GM21528 (cell line): Measurements from ENCODE around the gene PIH1D1.

Experiments used
- ATAC-seq: cut with Tn5 transposase; IDR thresholded peaks from one replicate; pipeline ENCODE4 v1.9.1; 2021; ENCODE audit warnings: mild to moderate bottlenecking, moderate library complexity; ENCODE audit not compliant: unreplicated experiment, low FRiP score

The PIH1D1 gene

GRCh38 chr19:49421878-49422202, 29.8 kb downstream of the PIH1D1 start:
- ATAC-seq, result no peak

GRCh38 chr19:49421039-49421877, 30.4 kb downstream of the PIH1D1 start:
- ATAC-seq, result no peak

GRCh38 chr19:49420227-49420626, 31.4 kb downstream of the PIH1D1 start:
- no peak for ATAC-seq

GRCh38 chr19:49419173-49419572, 32.4 kb downstream of the PIH1D1 start:
- ATAC-seq, result no peak

- ATAC-seq, result no peak
Observed at GRCh38 chr19:49418511-49418910, 33.1 kb downstream of the PIH1D1 start.

GRCh38 chr19:49417088-49417487, 34.5 kb downstream of the PIH1D1 start:
- ATAC-seq, result no peak

GRCh38 chr19:49415810-49416200, 35.8 kb downstream of the PIH1D1 start:
- ATAC-seq, result no peak

GRCh38 chr19:49415102-49415809, 36.4 kb downstream of the PIH1D1 start:
- ATAC-seq, result no peak

GRCh38 chr19:49414256-49414655, 37.4 kb downstream of the PIH1D1 start:
- ATAC-seq, result no peak

GRCh38 chr19:49413348-49413747, 38.3 kb downstream of the PIH1D1 start:
- no peak for ATAC-seq

GRCh38 chr19:49411681-49412326, 39.8 kb downstream of the PIH1D1 start:
- ATAC-seq, result no peak

- no peak for ATAC-seq
Observed at GRCh38 chr19:49409441-49410029, 42.1 kb downstream of the PIH1D1 start.

GRCh38 chr19:49408816-49409440, 42.7 kb downstream of the PIH1D1 start:
- no peak for ATAC-seq

- ATAC-seq, result no peak
Observed at GRCh38 chr19:49407482-49408015, 44.1 kb downstream of the PIH1D1 start.

- ATAC-seq, result no peak
Observed at GRCh38 chr19:49407079-49407478, 44.5 kb downstream of the PIH1D1 start.

- no peak for ATAC-seq
Observed at GRCh38 chr19:49403404-49404187, 48.0 kb downstream of the PIH1D1 start.

- ATAC-seq, result no peak
Observed at GRCh38 chr19:49400029-49400428, 51.6 kb downstream of the PIH1D1 start.

- no peak for ATAC-seq
Observed at GRCh38 chr19:49398931-49399330, 52.7 kb downstream of the PIH1D1 start.

- ATAC-seq, result no peak
Observed at GRCh38 chr19:49398001-49398615, 53.5 kb downstream of the PIH1D1 start.
